ENCODE data around the gene CHN2.

CHN2 gene

GRCh38 chr7:29352041-29352440 lies 157.5 kb downstream of the CHN2 start:
- no peak for TF ChIP-seq TAF1 (IDR thresholded peaks at IDR 0.05; ENCODE audit: borderline replicate concordance, insufficient read depth, low read length)
- no peak for TF ChIP-seq POLR2AphosphoS5 (IDR thresholded peaks at IDR 0.05; ENCODE audit: low read depth, low read length)
- no peak for TF ChIP-seq REST (IDR thresholded peaks at IDR 0.05; ENCODE audit: insufficient read depth in 1 of 2, low read depth in 2 of 2, low read length in 2 of 2)
- TF ChIP-seq FOXP2 (optimal IDR thresholded peaks at IDR 0.05; ENCODE audit: borderline replicate concordance, extremely low read depth, extremely low read length, insufficient read depth), result no peak
- no peak for TF ChIP-seq SIN3A (IDR thresholded peaks at IDR 0.05; ENCODE audit: borderline replicate concordance, insufficient read depth, low read length)

DNA sequence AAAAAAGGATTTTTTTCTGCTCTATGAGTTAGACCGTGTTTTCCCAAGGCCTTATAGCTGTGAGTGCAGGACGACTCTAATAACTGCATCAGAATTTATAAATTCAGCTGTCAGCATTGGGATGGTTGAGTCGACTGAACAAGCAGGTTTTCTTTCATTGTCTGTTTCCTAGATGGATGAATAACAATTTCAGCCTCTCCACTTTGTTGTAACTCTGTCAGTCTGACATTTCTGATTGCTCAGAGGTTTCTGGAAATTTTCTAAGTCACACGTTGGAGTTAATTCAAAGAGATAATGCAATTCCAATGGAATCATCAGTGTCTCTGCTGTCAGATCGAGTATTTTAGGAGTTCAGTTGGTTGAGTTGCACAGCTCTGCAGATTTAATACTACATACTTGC lies 159.2 kb downstream of the CHN2 start:
- TF ChIP-seq TAF1 (IDR thresholded peaks at IDR 0.05; ENCODE audit: borderline replicate concordance, insufficient read depth, low read length), result no peak

GRCh38 chr7:29354340-29354739 lies 159.8 kb downstream of the CHN2 start:
- TF ChIP-seq POLR2AphosphoS5 (IDR thresholded peaks at IDR 0.05; ENCODE audit: low read depth, low read length), result no peak
- TF ChIP-seq SIN3A (IDR thresholded peaks at IDR 0.05; ENCODE audit: borderline replicate concordance, insufficient read depth, low read length), result no peak
- no peak for TF ChIP-seq REST (IDR thresholded peaks at IDR 0.05; ENCODE audit: insufficient read depth in 1 of 2, low read depth in 2 of 2, low read length in 2 of 2)
- no peak for TF ChIP-seq TAF1 (IDR thresholded peaks at IDR 0.05; ENCODE audit: borderline replicate concordance, insufficient read depth, low read length)
- TF ChIP-seq FOXP2 (optimal IDR thresholded peaks at IDR 0.05; ENCODE audit: borderline replicate concordance, extremely low read depth, extremely low read length, insufficient read depth), result no peak

DNA sequence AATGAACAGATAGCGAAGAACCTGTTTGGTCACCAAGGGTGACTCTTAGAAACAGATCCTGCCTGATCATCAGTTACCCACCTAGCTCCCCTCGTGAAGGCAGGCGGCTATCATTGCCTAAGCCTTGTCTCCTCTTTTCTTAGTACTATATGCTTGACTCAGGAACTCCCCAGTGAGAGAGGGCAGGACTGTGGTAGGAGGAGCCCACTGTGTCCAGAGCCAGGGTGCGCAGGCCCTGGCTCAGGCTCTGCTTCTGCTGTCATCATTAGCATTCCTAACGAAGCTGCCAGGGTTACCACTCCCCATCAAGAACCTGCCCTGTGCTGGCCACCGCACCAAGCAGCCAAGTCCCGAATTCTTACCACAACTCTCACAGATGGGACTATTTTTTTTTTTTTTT lies 160.8 kb downstream of the CHN2 start:
- TF ChIP-seq SIN3A (IDR thresholded peaks at IDR 0.05; ENCODE audit: borderline replicate concordance, insufficient read depth, low read length), result no peak
- no peak for TF ChIP-seq POLR2AphosphoS5 (IDR thresholded peaks at IDR 0.05; ENCODE audit: low read depth, low read length)
- TF ChIP-seq REST (IDR thresholded peaks at IDR 0.05; ENCODE audit: insufficient read depth in 1 of 2, low read depth in 2 of 2, low read length in 2 of 2), result no peak
- TF ChIP-seq TAF1 (IDR thresholded peaks at IDR 0.05; ENCODE audit: borderline replicate concordance, insufficient read depth, low read length), result no peak
- TF ChIP-seq FOXP2 (optimal IDR thresholded peaks at IDR 0.05; ENCODE audit: borderline replicate concordance, extremely low read depth, extremely low read length, insufficient read depth), result no peak

DNA sequence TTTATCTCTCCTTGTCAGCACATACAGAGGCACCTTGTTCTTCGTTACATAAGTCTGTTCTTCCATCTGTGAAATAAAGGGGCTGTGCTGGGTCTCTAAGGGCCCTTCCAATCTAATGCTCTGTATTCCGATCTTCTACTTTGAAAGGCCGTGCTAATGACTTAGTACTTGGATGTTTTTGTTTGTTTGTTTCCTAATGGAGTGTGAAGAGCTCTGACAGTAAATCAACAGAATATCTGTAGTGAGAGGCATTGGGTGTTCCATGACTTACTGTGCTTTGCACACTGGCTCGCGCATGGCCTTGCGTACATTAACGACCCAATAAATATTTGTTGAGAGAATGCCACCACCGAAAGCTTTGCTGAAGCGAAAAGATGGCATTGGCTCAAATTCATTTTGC lies 162.1 kb downstream of the CHN2 start:
- TF ChIP-seq FOXP2 (optimal IDR thresholded peaks at IDR 0.05; ENCODE audit: borderline replicate concordance, extremely low read depth, extremely low read length, insufficient read depth) (no peak), REST (IDR thresholded peaks at IDR 0.05; ENCODE audit: insufficient read depth in 1 of 2, low read depth in 2 of 2, low read length in 2 of 2) (no peak), SIN3A (IDR thresholded peaks at IDR 0.05; ENCODE audit: borderline replicate concordance, insufficient read depth, low read length) (no peak), TAF1 (IDR thresholded peaks at IDR 0.05; ENCODE audit: borderline replicate concordance, insufficient read depth, low read length) (no peak), POLR2AphosphoS5 (IDR thresholded peaks at IDR 0.05; ENCODE audit: low read depth, low read length) (no peak)

Measured in PFSK-1 (cell line).